ENCODE data around the gene STRADA. TPM values are rescaled to one million over a fixed set of nuclear protein-coding genes. Genes with fewer than 3 reads are reported as not detected.

The STRADA gene
- total and polyA plus RNA-seq, 9 of the 15 experiments (the other 6 are each of a cell fraction or from before 2014, with no cell fraction given) = 6.6 to 33.0 (median 20.5) TPM

DNA sequence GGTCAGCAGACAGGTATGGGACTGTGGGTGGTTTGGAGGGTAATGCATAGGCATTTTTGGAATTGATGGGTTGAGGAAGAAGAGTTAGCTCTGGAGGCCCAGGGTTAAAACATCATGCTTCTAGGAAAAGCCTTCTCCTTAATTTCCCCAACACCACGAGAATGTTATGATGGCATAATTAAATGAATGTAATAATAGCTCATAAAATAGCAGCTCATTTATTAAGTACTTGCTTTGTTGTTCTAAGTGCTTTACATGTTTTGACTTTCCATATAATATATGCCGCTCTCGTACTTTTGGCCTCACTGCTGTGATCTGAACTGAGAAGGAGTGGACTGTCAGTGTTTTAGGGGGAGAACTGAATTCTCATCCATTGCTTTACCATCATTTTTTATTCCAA, 56.0 kb downstream of the STRADA start:
- Histone ChIP-seq H4K20me1 (replicated peaks; ENCODE audit: control insufficient read depth, insufficient read depth, low read length) (no peaks in the 10 kb centered on the region), H3K36me3 (ENCODE audit: control insufficient read depth, insufficient read depth, low read length) (peaks cover 34% of the 10 kb centered on the region; the same call in 2 of the 3 replicates), H3K9me1 (ENCODE audit: control insufficient read depth, insufficient read depth, low read length) (no peaks in the 10 kb centered on the region), H3K27ac (ENCODE audit: extremely low read depth, low read depth, low read length) (no peak overlapping the region), H3K27me3 (ENCODE audit: control insufficient read depth in 2 of 2, insufficient read depth in 2 of 2, low read length in 2 of 2) (no peaks in the 10 kb centered on the region), H3K4me3 (no peak overlapping the region), H3K4me1 (replicated peaks in 1 of 2; ENCODE audit: control insufficient read depth in 2 of 2, insufficient read depth in 2 of 2, low read length in 2 of 2) (no peaks in the 10 kb centered on the region), H3K9ac (ENCODE audit: insufficient read depth in 1 of 2, low read depth in 2 of 2, low read length in 2 of 2) (no peak overlapping the region), H3K4me2 (ENCODE audit: insufficient read depth, low read length) (no peak overlapping the region), H3K9me3 (replicated peaks; ENCODE audit: control insufficient read depth, insufficient read depth, low read depth, low read length) (no peaks in the 10 kb centered on the region), H3K79me2 (ENCODE audit: control insufficient read depth, insufficient read depth, low read length) (no peaks in the 10 kb centered on the region), H2AFZ (ENCODE audit: low read depth, low read length) (no peak overlapping the region)
- BruUV-seq (replicated peaks) = no TSS peak
- ChIA-PET POLR2A (no interaction called here), CTCF (ENCODE audit: low intra/inter-chr PET ratio) (no interaction called here)
- intact Hi-C loops (cut with micrococcal nuclease) = no loop called here
- TF ChIP-seq, protein P1, sequence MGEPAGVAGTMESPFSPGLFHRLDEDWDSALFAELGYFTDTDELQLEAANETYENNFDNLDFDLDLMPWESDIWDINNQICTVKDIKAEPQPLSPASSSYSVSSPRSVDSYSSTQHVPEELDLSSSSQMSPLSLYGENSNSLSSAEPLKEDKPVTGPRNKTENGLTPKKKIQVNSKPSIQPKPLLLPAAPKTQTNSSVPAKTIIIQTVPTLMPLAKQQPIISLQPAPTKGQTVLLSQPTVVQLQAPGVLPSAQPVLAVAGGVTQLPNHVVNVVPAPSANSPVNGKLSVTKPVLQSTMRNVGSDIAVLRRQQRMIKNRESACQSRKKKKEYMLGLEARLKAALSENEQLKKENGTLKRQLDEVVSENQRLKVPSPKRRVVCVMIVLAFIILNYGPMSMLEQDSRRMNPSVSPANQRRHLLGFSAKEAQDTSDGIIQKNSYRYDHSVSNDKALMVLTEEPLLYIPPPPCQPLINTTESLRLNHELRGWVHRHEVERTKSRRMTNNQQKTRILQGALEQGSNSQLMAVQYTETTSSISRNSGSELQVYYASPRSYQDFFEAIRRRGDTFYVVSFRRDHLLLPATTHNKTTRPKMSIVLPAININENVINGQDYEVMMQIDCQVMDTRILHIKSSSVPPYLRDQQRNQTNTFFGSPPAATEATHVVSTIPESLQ (CRISPR knock-in tag; IDR thresholded peaks at IDR 0.05) = no peak
- TF ChIP-seq ZNF77 (CRISPR knock-in tag; IDR thresholded peaks at IDR 0.05) (no peak), SMAD4 (CRISPR knock-in tag; conservative IDR thresholded peaks at IDR 0.05) (no peak), XRCC5 (IDR thresholded peaks at IDR 0.05; ENCODE audit: low read depth, low read length) (no peak), TEAD2 (tag; IDR thresholded peaks at IDR 0.05) (no peak), POLR2H (tag; IDR thresholded peaks at IDR 0.05; ENCODE audit: low read depth) (no peak), SMC3 (conservative IDR thresholded peaks at IDR 0.05; ENCODE audit: insufficient read depth, low read depth, low read length) (no peak), ZNF717 (CRISPR knock-in tag; IDR thresholded peaks at IDR 0.05) (no peak), SIN3B (IDR thresholded peaks at IDR 0.05; ENCODE audit: low read depth) (no peak), SIX5 (IDR thresholded peaks at IDR 0.05; ENCODE audit: borderline replicate concordance in 1 of 2, insufficient read depth in 1 of 2, low read depth in 1 of 2, low read length in 2 of 2) (no peak), ZNF766 (CRISPR knock-in tag; conservative IDR thresholded peaks at IDR 0.05) (no peak), MAZ (CRISPR knock-in tag; conservative IDR thresholded peaks at IDR 0.05 in 1 of 2, IDR thresholded peaks at IDR 0.05 in 1 of 2) (no peak)
- TF ChIP-seq, protein P2, sequence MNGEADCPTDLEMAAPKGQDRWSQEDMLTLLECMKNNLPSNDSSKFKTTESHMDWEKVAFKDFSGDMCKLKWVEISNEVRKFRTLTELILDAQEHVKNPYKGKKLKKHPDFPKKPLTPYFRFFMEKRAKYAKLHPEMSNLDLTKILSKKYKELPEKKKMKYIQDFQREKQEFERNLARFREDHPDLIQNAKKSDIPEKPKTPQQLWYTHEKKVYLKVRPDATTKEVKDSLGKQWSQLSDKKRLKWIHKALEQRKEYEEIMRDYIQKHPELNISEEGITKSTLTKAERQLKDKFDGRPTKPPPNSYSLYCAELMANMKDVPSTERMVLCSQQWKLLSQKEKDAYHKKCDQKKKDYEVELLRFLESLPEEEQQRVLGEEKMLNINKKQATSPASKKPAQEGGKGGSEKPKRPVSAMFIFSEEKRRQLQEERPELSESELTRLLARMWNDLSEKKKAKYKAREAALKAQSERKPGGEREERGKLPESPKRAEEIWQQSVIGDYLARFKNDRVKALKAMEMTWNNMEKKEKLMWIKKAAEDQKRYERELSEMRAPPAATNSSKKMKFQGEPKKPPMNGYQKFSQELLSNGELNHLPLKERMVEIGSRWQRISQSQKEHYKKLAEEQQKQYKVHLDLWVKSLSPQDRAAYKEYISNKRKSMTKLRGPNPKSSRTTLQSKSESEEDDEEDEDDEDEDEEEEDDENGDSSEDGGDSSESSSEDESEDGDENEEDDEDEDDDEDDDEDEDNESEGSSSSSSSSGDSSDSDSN (IDR thresholded peaks at IDR 0.05; ENCODE audit: borderline replicate concordance in 1 of 2, low read depth in 2 of 2, low read length in 2 of 2) = no peak
- TF ChIP-seq, protein P3, sequence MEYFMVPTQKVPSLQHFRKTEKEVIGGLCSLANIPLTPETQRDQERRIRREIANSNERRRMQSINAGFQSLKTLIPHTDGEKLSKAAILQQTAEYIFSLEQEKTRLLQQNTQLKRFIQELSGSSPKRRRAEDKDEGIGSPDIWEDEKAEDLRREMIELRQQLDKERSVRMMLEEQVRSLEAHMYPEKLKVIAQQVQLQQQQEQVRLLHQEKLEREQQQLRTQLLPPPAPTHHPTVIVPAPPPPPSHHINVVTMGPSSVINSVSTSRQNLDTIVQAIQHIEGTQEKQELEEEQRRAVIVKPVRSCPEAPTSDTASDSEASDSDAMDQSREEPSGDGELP (CRISPR knock-in tag; IDR thresholded peaks at IDR 0.05; ENCODE audit: borderline replicate concordance) = no peak
- TF ChIP-seq, protein P4, sequence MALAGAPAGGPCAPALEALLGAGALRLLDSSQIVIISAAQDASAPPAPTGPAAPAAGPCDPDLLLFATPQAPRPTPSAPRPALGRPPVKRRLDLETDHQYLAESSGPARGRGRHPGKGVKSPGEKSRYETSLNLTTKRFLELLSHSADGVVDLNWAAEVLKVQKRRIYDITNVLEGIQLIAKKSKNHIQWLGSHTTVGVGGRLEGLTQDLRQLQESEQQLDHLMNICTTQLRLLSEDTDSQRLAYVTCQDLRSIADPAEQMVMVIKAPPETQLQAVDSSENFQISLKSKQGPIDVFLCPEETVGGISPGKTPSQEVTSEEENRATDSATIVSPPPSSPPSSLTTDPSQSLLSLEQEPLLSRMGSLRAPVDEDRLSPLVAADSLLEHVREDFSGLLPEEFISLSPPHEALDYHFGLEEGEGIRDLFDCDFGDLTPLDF (CRISPR knock-in tag; IDR thresholded peaks at IDR 0.05) = no peak
- WGBS (ENCODE audit: insufficient coverage, low coverage, missing lambda C conversion rate) = 83% methylated on average over 3 of the region's 3 CpGs
- FAIRE-seq (no peak), ATAC-seq (no peak), DNase-seq (ENCODE audit: extremely low read depth in 1 of 4, low spot score in 3 of 4) (no peak)
- in situ Hi-C loops (cut with MboI) = no loop called here

Data from K562 (cell line).